ENCODE results near the gene TUBGCP6.
A peak's percentile ranks its signal among the peaks of the same experiment; 100 is the strongest.
"Not testable (repeated sequence)": the region's sequence is repeated elsewhere in the genome, so short reads cannot be mapped to it uniquely, and the experiment has no call there.

Gene TUBGCP6

GRCh38 chr22:50209893-50210292, 34.9 kb downstream of the TUBGCP6 start:
- DNase-seq = peak in 1 of 2 experiments; percentile 49

DNA sequence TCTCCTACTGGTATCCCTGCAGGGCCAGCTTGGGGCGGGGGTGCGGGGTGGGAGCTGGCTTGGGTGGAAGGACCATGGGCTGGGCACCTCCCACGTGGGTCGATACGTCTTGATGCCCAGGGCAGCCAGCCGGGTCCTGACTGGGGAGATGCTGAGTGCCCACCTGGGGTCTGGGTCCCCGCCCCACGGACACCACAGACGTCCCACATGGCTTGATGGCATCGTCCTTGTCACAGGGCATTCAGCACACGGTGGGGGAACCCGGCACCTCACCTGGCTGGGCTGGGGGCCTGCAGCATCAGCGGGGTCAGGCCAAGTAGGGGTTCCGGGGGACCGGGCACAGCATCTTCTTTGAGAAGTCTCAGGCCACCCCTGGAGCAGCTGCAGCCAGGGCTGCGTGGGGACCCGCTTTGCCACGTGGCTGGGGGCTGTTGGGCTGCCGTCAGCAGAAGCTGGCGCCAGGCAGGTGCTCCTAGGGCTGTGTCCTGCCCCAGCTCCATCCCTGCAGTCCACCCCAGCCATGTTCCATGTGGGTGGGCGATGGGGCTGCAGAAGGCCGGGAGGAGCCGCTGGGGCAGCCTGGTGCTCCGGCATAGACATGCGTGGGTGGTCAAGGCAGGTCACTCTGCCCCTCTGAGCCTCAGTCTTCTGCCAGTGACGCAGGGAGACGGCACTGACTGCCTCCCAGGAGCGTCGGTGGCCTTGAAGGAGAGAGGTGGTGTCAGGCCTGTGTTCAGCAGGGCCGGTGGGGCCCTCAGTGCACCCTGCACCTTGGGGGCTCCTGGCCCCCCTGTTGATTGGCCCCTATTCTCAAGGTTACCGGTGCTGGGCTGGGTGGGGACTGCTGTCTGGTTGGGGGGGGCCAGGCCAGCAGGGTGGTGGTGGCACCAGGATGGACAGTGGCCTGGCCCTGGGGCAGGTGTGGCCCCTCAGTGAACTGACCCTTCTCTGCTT, 35.6 kb downstream of the TUBGCP6 start:
- no peak for DNase-seq

- DNase-seq = no peak
These were observed 36.3 kb downstream of the TUBGCP6 start for GRCh38 chr22:50208430-50208938.

- no peak for DNase-seq
These were observed 37.3 kb downstream of the TUBGCP6 start for GRCh38 chr22:50207383-50208140.

- DNase-seq = peak in 1 of 2 experiments; percentile 53
These were observed 38.2 kb downstream of the TUBGCP6 start for GRCh38 chr22:50206599-50206998.

- no peak for DNase-seq
These were observed 38.8 kb downstream of the TUBGCP6 start for GRCh38 chr22:50205781-50206569.

- DNase-seq = not testable (repeated sequence)
These were observed 39.8 kb downstream of the TUBGCP6 start for GRCh38 chr22:50204998-50205397.

DNA sequence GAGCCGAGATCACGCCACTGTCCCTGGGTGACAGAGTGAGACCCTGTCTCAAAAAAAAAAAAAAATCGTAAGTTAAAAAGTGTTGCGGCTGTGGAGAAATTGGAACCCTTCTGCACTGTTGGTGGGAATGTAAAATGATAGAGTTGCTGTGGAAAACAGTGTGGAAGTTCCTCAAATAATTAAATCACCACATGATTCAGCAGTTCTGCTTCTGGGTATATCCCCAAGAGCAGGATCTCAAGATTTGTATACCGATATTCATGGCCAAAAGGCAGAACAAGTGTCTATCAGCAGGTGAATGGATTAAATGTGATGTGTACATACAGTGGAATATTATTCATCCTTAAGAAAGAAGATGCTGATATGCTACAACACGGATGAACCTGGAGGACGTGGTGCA, 40.3 kb downstream of the TUBGCP6 start:
- no peak for DNase-seq

DNA sequence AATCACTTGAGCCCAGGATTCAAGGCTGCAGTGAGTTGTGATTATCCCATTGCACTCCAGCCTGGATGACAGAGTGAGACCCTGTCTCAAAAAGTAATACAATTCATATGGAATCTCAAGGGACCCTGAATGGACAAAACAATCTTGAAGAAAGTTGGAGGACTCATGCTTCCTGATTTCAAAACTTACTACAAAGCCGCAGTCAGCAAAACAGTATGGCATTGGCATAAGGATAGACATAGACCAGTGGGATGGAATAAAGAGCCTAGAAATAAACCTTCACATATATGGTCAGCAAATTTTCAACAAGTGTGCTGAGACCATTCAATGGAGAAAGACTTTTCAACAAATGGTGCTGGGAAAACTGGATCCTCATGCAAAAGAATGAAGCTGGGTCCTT, 41.5 kb downstream of the TUBGCP6 start:
- no peak for DNase-seq

DNA sequence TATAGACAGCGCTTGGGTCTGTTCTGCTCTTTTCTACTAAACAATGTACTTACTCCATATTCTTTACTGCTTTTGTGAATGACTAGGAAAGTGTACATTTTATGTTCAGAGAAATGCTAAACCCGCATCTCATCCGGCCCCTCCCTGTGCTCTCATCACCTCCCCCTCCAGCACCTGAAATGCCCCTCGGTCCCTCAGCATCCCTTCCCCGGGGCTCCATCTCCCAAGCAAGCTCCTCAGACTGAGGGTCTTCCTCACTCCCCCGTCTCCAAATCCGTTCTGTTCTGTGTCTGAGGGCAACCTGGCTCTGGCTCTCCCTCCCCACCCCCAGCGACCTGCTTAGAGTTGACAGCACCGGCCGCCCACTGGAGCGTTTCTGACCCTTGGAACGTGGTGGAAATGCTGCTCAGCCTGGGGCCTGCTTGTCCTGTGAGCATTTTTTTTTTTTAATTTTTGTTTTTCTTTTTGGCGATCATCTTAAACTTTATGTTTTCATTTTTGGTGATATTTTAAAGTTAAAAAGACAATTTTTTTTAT, 42.6 kb downstream of the TUBGCP6 start:
- peak in 1 of 2 experiments; percentile 22 for DNase-seq

DNA sequence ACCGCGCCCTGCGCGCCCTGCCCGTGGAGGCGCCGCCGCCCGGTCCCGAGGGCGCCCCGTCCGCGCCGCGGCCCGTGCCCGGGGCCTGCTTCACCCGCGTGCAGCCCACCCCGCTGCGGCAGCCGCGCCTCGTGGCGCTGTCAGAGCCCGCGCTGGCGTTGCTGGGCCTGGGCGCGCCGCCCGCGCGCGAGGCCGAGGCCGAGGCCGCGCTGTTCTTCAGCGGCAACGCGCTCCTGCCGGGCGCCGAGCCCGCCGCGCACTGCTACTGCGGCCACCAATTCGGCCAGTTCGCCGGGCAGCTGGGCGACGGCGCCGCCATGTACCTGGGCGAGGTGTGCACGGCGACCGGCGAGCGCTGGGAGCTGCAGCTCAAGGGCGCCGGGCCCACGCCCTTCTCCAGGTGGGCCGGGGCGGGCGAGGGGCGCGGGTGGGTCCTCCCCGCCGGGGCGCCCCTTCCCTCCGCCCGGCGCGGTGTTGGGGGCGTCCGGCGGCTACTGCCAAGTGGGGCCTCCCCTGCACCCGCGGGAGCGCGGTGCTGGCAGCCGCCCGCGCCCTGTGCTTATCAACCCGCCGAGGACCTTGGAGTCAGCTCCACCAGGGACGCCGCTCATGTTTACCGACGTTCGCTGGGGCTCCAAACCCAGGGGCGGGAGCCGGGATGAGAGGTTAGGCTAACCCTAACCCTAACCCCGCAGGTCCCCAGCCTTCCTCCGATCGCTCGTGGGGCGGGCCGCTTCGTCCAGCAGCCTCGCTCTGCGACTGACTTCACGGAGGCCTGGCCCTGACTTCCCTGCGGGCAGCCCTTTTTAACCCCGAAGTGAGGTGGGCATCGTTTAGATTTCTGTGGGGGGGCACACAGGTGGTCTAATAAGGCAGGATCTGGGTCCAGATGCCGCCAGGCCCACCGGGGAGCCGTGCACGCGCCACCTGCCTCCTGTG, 43.4 kb downstream of the TUBGCP6 start:
- no peak for DNase-seq

GRCh38 chr22:50200461-50201190, 44.2 kb downstream of the TUBGCP6 start, which contains the start of gene SELENOO:
Gene SELENOO (plus strand): TSS chr22:50201011. CDS start chr22:50201037, 26 bp downstream.
- peak; percentile 52 to 89 for DNase-seq

GRCh38 chr22:50199829-50200460, 44.9 kb downstream of the TUBGCP6 start:
- peak in 1 of 2 experiments; percentile 36 for DNase-seq

DNA sequence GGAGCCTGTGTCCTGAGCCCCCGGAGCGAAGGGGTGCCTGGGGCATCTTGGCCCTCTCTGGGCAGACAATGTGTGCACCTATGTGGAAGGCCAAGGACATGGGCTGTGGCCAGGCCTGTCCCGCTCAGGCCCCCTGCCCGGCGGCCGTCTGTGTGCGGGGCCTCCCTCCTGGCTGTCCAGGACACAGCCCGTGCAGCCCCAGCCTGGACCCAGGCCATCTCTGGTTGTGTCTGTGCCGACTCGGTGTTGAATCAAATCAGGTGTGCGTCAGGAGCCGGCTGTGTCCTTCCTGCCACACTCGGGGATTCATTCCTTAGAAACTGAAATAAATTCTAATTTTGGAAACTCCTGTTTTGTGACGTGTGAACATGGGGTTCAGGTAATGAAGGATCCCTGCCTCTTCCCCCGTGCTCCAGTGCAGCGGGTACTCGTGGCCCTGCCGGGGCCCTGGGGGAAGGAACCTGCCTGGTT, 45.5 kb downstream of the TUBGCP6 start:
- DNase-seq = no peak

- no peak for DNase-seq
These were observed 46.2 kb downstream of the TUBGCP6 start for GRCh38 chr22:50198624-50199017.

GRCh38 chr22:50197856-50198623, 46.8 kb downstream of the TUBGCP6 start:
- DNase-seq = no peak

DNA sequence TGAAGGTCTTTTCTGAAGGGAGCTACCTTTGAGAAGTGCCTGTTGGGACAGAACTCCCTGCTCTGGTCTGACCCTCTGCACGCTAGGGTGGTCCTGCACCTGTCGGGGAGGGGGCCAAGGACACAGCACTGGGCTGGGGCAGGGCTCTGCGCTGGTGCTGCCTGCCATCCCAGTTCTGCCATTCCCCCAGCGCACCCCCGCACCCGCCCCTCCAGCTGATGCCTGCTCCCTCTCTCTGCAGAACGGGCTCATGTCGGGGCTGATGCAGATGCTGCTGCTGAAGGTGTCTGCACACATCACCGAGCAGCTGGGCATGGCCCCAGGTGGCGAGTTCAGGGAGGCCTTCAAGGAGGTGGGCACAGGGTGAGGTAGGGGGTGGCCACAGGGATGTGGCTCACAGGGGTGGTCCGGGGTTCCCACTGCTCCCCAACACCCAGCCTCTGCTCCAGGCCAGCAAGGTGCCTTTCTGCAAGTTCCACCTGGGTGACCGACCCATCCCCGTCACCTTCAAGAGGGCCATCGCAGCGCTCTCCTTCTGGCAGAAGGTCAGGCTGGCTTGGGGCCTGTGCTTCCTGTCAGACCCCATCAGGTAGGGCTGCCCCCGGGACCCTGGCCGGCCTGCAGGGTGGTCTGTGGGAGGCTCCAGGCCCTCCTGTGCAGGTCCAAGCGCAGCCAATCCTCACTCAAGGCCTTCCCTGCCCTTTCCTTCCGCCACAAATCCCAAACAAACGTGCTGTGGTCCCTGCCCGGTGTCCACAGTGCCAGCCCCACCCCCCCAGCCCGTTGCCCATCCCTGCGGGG, 47.6 kb downstream of the TUBGCP6 start:
- no peak for DNase-seq

DNA sequence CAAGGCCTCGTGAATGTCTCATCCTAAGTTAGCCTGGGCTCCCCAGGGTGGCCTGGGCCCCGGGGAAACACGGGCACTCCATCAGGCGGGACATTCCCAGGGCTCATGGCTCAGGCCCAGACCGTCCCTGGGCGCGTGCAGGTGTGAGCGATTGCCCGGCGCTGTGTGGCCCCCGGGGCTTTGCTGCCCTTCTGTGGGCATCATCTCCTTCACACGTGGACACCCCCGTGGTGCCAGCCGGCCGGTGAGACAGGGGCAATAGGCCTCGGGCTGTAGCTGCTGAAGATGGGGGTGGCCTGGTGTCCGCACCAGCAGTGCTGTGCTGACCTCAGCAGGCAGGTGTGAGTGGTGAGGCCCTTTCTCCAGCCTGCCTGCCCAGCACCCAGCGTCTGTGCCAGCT, 48.6 kb downstream of the TUBGCP6 start:
- no peak for DNase-seq

Data from NCI-H526 (cell line).